Measurements from ENCODE around the gene CTCF. TPM values are rescaled to one million over a fixed set of nuclear protein-coding genes. Genes with fewer than 3 reads are reported as not detected.

CTCF gene
- total and polyA plus RNA-seq, 2 donors (not counting 3 experiments of a cell fraction or from before 2014, with no cell fraction given) = 20.7 to 40.0 TPM

- intact Hi-C loops (cut with micrococcal nuclease) = no loop called here
- Histone ChIP-seq H3K4me2 (ENCODE audit: insufficient read depth, low read length) (peak within 1 kb of the TSS; percentile 48), H3K79me2 (ENCODE audit: control insufficient read depth, insufficient read depth, low read length) (no peaks in the 10 kb centered on the region), H3K4me3 (replicated peaks in 1 of 3; ENCODE audit: insufficient read depth in 1 of 3, low read depth in 1 of 3, low read length in 3 of 3) (peak within 1 kb of the TSS; percentile 36 to 74 (median 47)), H3K27me3 (ENCODE audit: control insufficient read depth in 2 of 2, insufficient read depth in 2 of 2, low read length in 2 of 2) (no peaks in the 10 kb centered on the region), H3K9me1 (replicated peaks; ENCODE audit: control insufficient read depth, extremely low read depth, insufficient read depth, low read length) (no peaks in the 10 kb centered on the region), H3K27ac (ENCODE audit: insufficient read depth, low read depth, low read length) (peak within 1 kb of the TSS; percentile 13), H3K9ac (replicated peaks; ENCODE audit: extremely low read depth, insufficient read depth, low read length) (peak within 1 kb of the TSS; percentile 61), H3K4me1 (ENCODE audit: control insufficient read depth, extremely low read depth, insufficient read depth, low read length) (peaks cover 15% of the 10 kb centered on the region), H3K9me3 (replicated peaks; ENCODE audit: control insufficient read depth, insufficient read depth, low read length) (no peaks in the 10 kb centered on the region), H2AFZ (ENCODE audit: low read depth, low read length) (peak within 1 kb of the TSS; percentile 77), H4K20me1 (replicated peaks; ENCODE audit: control insufficient read depth, extremely low read depth, insufficient read depth, low read length) (no peaks in the 10 kb centered on the region), H3K36me3 (ENCODE audit: control insufficient read depth in 2 of 2, extremely low read depth in 1 of 2, insufficient read depth in 2 of 2, low read length in 2 of 2) (peaks cover 0 to 6% of the 10 kb centered on the region in 2 experiments)
- dilution Hi-C loops (cut with MboI; ENCODE audit: extremely low pct_ligation_motif_present, low sequenced_read_pairs) = no loop called here
- TF ChIP-seq MYC (IDR thresholded peaks at IDR 0.05; ENCODE audit: low read depth, low read length) (no peak), POLR2AphosphoS5 (IDR thresholded peaks at IDR 0.05; ENCODE audit: insufficient read depth, low read depth, low read length) (peak; percentile 44)
- CTCF ChIA-PET = interaction anchor here (0.6 to 12.7 kb wide), 26 partner anchors 9 to 374 kb away, joined by 3 to 163 read pairs (median 3); partner anchors contain the start of genes ATP6V0D1, CARMIL2, CTCF and RANBP10
- POLR2A ChIA-PET = interaction anchor here (0.9 to 1.5 kb wide), 2 partner anchors 129 to 145 kb away, joined by 3 to 4 read pairs; no protein-coding TSS in a partner anchor
- BruUV-seq (replicated peaks) = no TSS peak
- DNase-seq (ENCODE audit: low read depth, low spot score) (peak; percentile 73), FAIRE-seq (peak; percentile 89)
These were observed 104.5 kb downstream of the CTCF start, which contains the start of the genes C16orf86 and ENKD1 for GRCh38 chr16:67666559-67667452. TSS of gene C16orf86 (plus strand) at chr16:67666814. CDS start at chr16:67666971, 157 bp downstream. TSS of gene ENKD1 (minus strand) at chr16:67666750. CDS start at chr16:67666442, 308 bp downstream.

DNA sequence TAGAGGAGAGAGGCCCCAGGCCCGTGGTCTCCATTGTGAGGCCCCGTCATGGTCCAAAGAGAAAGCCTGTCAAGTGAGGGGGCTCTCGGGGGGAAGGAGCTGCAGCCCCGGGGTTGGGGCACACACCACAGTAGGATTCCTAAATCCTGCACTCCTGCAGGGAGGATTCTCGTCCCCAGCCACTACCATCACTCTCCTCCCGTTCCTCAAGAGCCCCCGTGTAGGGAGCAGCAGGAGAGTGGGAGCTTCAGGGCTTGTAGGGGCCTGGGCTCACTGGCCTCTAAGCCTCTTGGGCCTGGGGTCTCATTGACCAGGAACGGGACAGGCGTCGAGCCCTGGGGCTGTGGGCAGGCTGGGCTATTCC lies 105.1 kb downstream of the CTCF start:
- H3K79me2 ChIP-seq (ENCODE audit: control insufficient read depth, insufficient read depth, low read length) = no peaks in the 10 kb centered on the region
- no peaks in the 10 kb centered on the region for H3K9me1 ChIP-seq (replicated peaks; ENCODE audit: control insufficient read depth, extremely low read depth, insufficient read depth, low read length)
- TF ChIP-seq POLR2AphosphoS5 (IDR thresholded peaks at IDR 0.05; ENCODE audit: insufficient read depth, low read depth, low read length) = no peak
- no peak for TF ChIP-seq EZH2 (IDR thresholded peaks at IDR 0.05; ENCODE audit: borderline replicate concordance, low read depth, low read length, severe bottlenecking)
- DNase-seq (ENCODE audit: low read depth, low spot score) (no peak), FAIRE-seq (no peak)
- peaks cover 15% of the 10 kb centered on the region for H3K4me1 ChIP-seq (ENCODE audit: control insufficient read depth, extremely low read depth, insufficient read depth, low read length)
- dilution Hi-C loops (cut with MboI; ENCODE audit: extremely low pct_ligation_motif_present, low sequenced_read_pairs) (no loop called here), intact Hi-C loops (cut with micrococcal nuclease) (no loop called here)
- H3K27ac ChIP-seq (ENCODE audit: insufficient read depth, low read depth, low read length) = no peak overlapping the region
- peaks cover 0 to 6% of the 10 kb centered on the region in 2 experiments for H3K36me3 ChIP-seq (ENCODE audit: control insufficient read depth in 2 of 2, extremely low read depth in 1 of 2, insufficient read depth in 2 of 2, low read length in 2 of 2)
- H3K4me3 ChIP-seq (replicated peaks in 1 of 3; ENCODE audit: insufficient read depth in 1 of 3, low read depth in 1 of 3, low read length in 3 of 3) = no peak overlapping the region
- ChIA-PET CTCF (interaction anchor here (0.6 to 12.7 kb wide), 22 partner anchors 9 to 373 kb away, joined by 3 to 163 read pairs (median 3); partner anchors contain the start of genes ATP6V0D1, CARMIL2, CTCF and NUTF2), POLR2A (interaction anchor here (0.9 to 1.5 kb wide), 2 partner anchors 130 to 146 kb away, joined by 3 to 4 read pairs; no protein-coding TSS in a partner anchor)
- no peak overlapping the region for H2AFZ ChIP-seq (ENCODE audit: low read depth, low read length)
- no peak overlapping the region for H3K4me2 ChIP-seq (ENCODE audit: insufficient read depth, low read length)
- BruUV-seq (replicated peaks) = no TSS peak
- H3K9me3 ChIP-seq (replicated peaks; ENCODE audit: control insufficient read depth, insufficient read depth, low read length) = no peaks in the 10 kb centered on the region
- no peaks in the 10 kb centered on the region for H4K20me1 ChIP-seq (replicated peaks; ENCODE audit: control insufficient read depth, extremely low read depth, insufficient read depth, low read length)
- H3K9ac ChIP-seq (replicated peaks; ENCODE audit: extremely low read depth, insufficient read depth, low read length) = no peak overlapping the region
- no peaks in the 10 kb centered on the region for H3K27me3 ChIP-seq (ENCODE audit: control insufficient read depth in 2 of 2, insufficient read depth in 2 of 2, low read length in 2 of 2)

Measured in endothelial cell of umbilical vein (primary cell).